Stimulated activated CD8-positive, alpha-beta memory T cell treated with anti-CD3 and anti-CD28 coated beads, Interleukin-15, amount 100 ng/mL, for 24 hours (primary cell): ENCODE measurements around the gene PLXNA4.

ENCODE experiments used
- DNase-seq: peaks from one replicate; pipeline ENCODE4 v3.0.0-alpha.2; 2020; ENCODE audit warnings: low read depth

Gene PLXNA4

GRCh38 chr7:132234711-132235110, 341.6 kb downstream of the PLXNA4 start:
- no peak for DNase-seq

- DNase-seq = no peak
These were observed 343.9 kb downstream of the PLXNA4 start for GRCh38 chr7:132232406-132232805.

- DNase-seq = no peak
These were observed 345.8 kb downstream of the PLXNA4 start for GRCh38 chr7:132230462-132230861.

GRCh38 chr7:132228240-132228639, 348.0 kb downstream of the PLXNA4 start:
- DNase-seq = no peak

GRCh38 chr7:132226957-132227290, 349.3 kb downstream of the PLXNA4 start:
- DNase-seq = no peak

DNA sequence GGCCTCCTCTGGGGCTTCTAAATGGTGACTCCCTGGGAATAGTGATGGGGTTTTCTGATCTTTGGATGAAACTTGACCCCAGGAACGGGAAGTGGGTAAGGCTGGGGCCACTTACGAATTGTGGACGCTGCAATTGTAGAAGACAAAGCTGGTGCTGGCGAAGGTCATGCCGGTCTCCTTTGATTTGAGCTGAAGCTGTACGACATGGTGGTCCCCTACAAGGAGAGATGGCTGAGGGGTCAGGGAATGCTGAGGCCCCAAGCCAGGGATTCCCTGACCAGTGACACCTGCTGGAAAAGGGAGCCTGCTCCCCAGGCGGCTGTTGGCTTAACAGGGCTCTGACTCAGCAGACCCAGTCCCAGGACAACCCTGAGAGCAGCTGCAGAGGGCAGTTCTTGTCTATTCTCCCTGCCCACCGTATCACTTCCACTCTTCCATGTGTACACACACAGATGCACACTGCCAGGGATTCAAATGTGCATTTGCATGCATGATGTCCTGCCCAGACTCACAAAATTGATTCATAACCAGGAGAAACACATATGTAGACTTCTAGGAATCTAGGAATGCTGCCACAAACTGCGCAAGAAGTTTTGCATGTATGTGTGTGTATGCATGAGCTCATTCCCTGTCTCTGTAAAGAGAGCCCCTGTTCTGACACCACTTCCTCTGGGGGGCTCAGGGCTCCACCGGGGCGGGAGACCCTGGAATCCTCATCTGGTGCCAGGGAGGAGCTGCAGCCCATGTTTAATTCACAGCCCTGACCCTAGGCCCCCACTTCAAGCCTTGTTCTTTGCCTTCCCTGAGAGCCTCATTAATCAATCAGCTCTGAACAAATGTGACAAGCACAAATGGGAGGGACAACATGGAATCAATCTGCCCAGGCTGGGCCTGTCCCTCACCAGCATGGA, 350.0 kb downstream of the PLXNA4 start:
- DNase-seq = no peak

GRCh38 chr7:132225216-132226030, 350.8 kb downstream of the PLXNA4 start:
- no peak for DNase-seq

DNA sequence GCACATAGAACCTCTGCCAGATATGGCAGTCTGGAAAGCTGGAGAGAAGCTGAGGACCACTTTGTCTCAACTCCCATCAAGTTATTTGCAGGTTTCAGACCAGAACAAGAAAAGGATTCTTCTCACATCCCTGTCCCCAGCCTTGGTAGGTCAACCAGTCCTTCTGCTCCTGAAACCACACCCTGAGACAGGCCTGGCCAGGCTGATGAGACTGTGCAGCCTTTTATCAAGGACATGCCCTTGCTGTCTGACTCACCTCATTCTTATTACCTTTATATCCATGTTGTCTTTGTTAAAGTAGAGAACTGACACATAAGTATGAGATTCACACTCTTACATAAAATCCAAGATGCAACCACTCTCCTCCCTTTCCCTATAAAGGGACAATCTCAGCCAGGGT, 354.9 kb downstream of the PLXNA4 start:
- DNase-seq = no peak

DNA sequence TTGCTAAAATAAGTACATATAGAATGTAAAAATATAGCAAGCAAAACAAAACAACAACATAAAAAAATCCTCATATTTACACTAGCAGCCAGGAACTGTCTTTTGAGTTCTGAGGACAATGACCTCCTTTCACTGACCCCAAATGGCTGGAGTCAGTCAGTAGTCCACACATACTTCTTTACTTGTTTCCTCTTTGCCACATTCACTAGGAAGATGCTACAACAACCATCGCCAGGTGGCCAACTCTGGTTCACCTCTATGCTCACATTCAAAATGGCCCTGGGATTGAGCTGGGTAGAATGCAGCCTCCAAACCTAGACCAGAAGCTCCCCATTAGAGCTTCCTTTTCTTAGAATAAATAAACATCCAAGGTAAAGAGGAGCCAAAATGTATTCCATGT, 356.2 kb downstream of the PLXNA4 start:
- DNase-seq = no peak

GRCh38 chr7:132218876-132219275, 357.4 kb downstream of the PLXNA4 start:
- DNase-seq = no peak

- DNase-seq = no peak
These were observed 359.3 kb downstream of the PLXNA4 start for GRCh38 chr7:132216847-132217525.

DNA sequence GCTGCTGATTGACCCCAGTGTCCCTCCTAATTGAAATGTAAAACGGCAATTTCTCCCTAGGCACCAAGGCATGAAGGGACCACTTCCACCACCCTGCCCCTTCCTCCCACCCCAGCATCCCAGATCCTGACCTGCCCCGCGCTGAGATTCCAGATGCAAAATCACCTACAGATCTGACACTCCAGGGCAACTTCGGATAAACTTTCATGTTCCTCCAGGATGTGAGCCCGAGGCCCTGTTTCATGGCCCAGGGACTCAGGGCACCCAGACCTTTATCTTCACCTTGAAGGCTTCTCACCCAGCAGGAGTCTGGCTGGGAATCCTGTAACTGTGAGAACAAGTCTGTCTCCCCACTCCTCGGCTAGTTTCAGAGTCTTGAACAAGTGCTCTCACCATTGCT, 361.8 kb downstream of the PLXNA4 start:
- DNase-seq = no peak

DNA sequence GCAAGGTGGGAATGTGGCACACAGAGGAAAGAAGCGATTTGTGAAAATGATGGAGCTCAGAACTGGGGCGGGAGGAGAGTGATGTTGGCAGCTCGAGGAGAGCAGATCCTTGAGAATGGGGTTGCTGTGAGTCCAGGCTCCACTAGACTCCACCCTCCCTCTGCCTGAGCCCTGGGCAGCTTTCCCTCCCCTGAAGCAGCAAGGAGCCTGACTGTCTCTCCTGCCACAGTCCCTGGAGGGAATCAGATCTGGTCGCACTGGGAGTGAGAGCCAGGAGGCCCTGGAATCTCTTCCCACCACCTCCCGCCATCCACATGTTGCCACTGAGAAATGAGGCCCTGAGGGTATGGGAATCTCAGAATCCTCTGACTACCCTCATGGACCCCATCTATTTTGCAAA, 362.7 kb downstream of the PLXNA4 start:
- no peak for DNase-seq

DNA sequence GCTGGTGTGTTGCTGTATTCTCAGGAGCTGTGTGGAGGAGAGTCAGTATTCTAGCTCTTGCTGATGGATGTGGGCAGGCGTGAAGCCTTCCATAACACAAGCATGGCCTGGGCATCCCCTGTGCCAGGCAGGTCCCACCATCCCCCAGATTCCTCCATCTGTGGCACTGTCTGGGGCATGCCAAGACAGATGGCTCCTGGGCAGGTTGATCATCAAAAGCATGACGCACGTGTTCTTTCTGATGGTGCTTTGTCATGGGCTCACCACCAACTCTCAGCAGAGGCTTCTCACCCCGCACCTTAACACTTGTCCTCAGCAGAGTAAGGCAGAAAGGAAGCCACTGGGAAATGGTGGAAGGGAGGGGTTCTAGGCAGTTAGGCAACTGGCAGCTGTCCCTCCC, 364.3 kb downstream of the PLXNA4 start:
- no peak for DNase-seq

DNA sequence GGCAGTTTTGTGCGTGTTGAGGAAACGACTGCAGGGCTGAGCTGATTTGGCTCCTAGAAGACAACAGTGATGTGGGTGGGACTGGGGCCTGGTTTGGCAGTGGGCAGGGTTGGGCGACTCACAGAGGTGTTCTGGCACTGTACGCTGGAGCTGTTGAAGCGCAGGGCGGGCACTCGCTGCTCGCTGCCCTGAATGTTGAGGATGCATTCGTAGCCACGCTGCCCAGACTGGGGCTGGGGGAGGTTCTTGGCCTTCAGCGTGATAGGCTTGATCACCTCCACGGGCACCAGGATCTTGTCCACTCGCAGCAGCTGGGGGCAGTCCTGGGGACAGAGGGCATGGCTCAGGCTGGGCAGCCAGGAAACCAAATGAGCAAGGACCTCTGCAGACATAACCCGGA, 365.4 kb downstream of the PLXNA4 start:
- no peak for DNase-seq

DNA sequence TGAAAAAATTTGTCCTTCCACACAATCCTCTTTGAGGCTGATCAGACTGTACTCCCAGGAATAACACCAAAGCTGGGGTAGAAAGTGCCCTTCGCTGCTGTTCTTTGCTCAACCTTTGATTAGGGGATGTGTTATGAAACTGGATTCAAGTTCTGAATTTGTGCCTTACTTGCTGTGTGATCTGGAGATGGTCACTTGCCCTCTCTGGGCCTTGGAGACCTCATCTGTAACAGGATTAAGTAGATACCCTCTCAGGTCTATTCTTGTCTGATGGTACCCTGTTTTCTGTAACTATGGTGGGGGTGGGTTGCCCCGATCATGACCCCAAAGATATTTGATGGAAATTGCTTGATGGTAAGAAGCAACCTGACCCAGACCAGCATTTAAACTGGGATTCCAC, 368.5 kb downstream of the PLXNA4 start:
- DNase-seq = no peak

GRCh38 chr7:132207211-132207610, 369.1 kb downstream of the PLXNA4 start:
- DNase-seq = no peak

DNA sequence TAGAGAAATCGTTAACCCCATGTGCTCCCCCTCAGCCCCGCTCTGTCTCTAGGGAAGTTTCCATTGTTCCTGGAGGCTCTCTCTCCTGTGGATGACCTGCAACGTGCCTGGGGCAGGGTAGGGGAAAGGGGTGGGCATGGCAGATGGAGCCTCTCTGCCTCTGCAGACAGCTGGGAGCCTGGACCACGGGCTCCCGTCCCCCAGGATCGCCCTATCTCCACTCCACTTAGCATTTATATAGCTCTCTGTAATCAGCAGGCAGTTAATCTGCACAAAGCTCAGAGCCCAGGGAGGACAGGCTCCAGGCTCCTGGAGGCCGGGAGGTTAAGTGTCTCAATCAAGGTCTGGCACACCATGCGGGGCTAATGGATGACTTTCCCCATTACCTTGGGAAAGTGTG, 369.7 kb downstream of the PLXNA4 start:
- DNase-seq = no peak

GRCh38 chr7:132205509-132205908, 370.8 kb downstream of the PLXNA4 start:
- no peak for DNase-seq

DNA sequence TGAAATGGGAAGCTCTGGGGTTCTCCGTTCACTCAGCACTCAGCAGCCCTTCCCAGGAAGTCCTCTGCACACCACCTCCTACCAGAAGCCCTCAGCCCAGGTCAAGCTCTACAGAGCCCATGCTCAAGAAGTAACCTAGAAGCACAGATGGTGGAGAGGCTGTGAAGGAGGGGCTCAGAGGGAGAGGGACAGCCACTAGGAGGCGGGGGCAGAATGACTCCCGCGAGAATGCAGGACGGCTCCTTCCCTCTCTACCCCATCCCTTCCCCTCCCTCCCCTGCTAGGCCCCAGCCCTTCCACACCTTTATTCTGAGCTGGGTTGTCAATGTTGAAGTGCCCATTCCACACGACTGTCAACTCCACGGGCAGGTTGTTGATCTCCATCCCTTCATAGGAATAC, 373.2 kb downstream of the PLXNA4 start:
- DNase-seq = no peak

DNA sequence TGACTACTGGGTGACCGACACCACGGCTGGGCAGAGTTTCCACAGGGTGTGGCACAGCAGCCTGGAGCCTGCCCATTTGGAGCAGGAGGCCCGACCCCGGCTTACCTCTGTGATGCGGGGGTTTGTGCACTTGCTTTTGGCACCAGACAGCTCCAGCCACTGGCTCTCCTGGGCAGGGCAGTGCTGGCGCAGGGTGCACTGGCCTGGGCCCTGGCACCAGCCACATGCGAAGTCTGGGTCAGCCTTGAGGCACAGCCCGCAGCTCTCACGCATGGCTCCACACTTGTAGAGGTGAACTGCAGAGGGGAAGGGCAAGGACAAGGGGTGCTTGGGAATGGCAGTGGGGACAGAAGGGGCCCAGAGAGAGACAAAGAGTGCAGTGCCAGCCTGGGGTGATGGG, 373.7 kb downstream of the PLXNA4 start:
- DNase-seq = no peak

GRCh38 chr7:132200141-132200540, 376.1 kb downstream of the PLXNA4 start:
- DNase-seq = no peak

- no peak for DNase-seq
These were observed 376.6 kb downstream of the PLXNA4 start for GRCh38 chr7:132199626-132200025.
